Stimulated activated CD8-positive, alpha-beta memory T cell treated with anti-CD3 and anti-CD28 coated beads, Interleukin-2, amount 100 ng/mL, for 1 hour (primary cell): ENCODE results near the gene CIBAR2.

Experiments used
- DNase-seq, 2 donors: peaks; one replicate each; pipeline ENCODE4 v3.0.0-alpha.2; 2020; ENCODE audit warnings: low read depth in 2 of 2

The CIBAR2 gene

DNA sequence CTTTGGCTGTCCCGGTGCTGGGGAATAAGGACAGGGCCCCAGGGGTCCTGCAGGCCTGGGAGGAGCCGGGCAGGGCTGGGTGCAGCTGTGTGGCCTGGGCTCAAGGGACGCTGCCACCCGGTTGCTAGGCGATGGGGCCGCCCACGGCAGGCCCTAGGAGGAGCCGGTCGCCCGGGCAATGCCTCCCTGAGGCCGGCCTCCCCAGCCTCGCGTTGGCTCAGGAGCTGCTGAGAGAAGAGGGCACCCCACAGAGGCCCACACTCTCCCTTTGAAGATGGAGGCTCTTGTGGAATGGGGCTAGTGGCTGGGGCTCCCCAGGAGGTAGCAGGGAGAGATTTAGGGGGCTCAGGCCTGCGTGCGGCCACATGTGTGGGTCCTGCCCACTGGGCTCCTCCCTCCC is at the start of gene CIBAR2:
Gene CIBAR2 (minus strand): TSS at position 109 of the 400 bp plus-strand sequence. CDS start 120 bp downstream, outside the sequence.
- DNase-seq = no peak

DNA sequence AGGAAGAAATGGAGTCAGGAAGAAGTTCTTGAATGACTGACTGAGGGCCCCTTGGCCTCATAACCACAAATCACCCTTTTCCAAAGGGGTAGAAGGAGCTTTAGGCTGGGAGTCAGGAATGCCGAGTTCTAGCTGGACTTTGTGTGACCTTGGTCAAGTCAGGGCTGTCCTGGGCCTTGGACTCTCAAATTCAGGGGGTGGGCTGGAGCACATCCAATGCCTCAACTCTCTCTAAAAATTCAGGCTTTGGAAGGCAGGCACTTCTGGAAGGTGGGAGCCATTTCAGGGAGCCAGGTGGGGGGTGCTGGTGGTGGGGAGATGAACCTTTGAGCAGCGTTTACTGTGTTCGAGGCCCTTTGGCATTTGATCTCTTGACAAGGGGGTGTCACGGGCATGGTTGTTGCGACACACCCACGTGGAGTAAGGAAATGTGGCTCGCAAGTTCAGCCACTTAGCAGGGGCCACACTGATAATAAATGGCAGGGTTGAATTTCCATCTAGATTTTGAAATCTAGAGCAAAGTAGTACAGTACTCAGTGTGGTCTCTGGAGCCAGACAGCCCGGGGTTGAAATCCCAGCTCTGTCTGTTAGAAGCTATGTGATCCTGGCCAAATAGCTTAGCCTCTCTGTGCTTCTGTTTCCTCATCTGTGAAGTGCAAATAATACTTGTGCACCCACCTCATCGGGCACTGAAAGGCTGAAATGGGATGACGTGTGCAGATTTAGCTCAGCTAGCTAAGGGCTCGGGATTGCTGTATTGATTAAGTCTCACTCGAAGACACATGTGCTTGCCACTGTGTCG is 47.1 kb upstream of the CIBAR2 start:
- DNase-seq = no peak

DNA sequence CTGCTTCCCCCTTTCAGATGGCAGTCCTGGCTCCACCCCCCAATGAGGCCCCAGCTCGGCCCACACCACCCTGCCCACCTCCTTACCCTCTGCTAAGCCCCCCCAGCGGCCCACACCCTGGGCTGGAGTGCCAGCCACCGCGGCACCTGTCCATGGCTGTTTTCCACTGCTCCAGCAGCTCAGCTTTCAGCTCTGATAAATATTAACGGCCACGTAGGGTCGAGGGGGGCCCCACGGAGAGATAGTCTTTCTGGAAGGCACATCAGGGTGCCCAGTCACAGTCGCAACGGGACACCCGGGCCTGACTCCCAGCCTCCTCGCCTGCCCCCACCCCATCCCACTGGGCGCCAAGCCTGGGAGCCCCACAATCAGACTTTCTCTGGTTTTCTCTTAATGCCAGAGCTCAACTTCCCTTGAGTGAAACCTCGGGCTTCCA is 46.5 kb upstream of the CIBAR2 start:
- no peak for DNase-seq

GRCh38 chr16:85157813-85158742 is 45.8 kb upstream of the CIBAR2 start:
- DNase-seq = no peak

GRCh38 chr16:85157372-85157771 is 45.1 kb upstream of the CIBAR2 start:
- no peak for DNase-seq

DNA sequence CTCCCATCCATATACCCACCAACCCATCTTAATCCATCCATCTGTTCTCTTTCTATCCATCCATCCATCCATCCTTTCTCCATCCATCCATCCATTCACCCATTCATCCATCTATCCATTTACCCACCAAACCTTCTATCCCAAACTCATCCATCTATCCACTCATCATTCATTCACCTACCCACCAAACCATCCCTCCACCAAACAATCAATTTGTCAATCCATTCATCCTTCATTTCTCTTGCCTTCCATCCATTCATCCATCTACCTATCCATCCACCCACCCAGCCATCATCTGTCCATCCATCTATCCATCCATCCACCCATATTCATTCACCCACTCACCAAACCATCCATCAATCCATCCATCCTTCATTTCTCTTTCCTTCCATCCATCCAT is 44.6 kb upstream of the CIBAR2 start:
- DNase-seq = no peak

DNA sequence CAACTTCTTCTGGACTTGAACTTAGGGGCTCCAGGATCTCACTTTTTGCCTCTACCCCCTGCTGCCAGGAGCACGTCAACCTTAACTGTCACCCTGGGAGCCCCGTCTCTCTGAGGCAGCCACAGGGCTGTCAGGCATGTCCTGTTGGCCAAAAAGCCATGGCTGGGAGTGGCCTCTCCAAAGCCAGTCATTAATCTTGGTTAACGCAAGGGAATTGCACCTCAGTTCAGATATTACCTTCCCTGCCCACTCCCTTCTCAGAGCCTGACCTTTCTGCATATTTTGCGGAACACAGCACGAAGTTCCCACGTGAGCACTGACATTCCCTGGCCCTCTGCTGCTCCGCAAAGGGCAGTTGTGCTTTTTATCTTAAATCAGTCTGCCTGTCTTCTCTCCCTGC is 44.2 kb upstream of the CIBAR2 start:
- no peak for DNase-seq

- no peak for DNase-seq
These were observed 41.4 kb upstream of the CIBAR2 start for GRCh38 chr16:85153656-85154091.

DNA sequence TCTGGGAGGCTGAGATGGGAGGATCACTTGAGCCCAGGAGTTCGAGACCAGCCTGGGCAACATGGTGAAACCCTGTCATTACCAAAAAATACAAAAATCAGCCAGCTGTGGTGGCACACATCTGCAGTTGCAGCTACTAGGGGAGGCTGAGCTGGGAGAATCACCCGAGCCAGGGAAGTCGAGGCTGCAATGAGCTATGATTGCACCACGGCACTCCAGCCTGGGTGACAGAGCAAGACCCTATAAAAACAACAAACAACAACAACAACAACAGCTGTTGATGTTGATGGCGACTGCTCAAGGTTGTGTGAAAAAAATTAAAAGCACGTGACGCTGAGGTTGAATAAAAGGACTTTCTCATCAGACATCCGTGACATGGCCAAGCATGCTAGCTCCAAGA is 40.8 kb upstream of the CIBAR2 start:
- no peak for DNase-seq

- no peak for DNase-seq
These were observed 40.2 kb upstream of the CIBAR2 start for GRCh38 chr16:85152414-85153030.

- no peak for DNase-seq
These were observed 39.5 kb upstream of the CIBAR2 start for GRCh38 chr16:85151603-85152413.

GRCh38 chr16:85151079-85151602 is 38.9 kb upstream of the CIBAR2 start:
- no peak for DNase-seq

GRCh38 chr16:85150331-85150940 is 38.2 kb upstream of the CIBAR2 start:
- DNase-seq = no peak

GRCh38 chr16:85149776-85150175 is 37.5 kb upstream of the CIBAR2 start:
- DNase-seq = no peak

- no peak for DNase-seq
These were observed 36.7 kb upstream of the CIBAR2 start for GRCh38 chr16:85148931-85149330.

DNA sequence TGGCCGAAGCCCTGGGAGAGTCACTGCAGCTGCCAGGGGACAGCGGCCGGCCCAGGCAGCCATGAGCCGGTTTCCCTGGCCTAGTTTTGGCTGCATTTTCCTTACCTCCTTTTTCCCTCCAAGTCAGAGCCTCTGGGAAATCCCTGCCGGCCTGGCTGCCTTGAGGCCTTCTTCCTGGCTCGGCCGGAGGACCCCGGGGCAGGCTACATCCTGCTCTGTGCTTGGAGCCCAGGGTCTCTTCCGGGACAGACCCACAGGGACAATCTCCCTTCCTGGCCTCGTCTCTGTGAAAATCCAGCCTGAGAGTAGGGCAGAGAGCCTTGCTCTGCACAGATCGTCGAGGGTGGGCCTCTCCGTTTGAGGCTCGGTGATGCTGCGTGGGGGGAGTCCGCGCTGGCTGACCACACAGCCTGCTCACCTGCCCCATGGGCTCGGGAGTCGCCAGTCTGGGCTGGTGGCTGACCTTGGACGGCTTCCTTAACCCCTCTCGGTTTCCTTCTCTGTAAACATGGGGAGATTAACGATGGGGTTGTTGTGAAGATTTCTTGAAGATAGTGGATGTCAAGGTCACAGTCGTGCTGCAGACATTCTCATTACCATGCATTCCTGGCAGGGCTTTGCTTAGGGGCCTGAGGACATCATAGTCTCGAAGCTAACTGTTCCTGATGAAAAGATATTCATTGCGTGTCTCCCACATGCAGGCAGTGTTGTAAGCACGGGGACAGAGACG is 34.8 kb upstream of the CIBAR2 start:
- no peak for DNase-seq

DNA sequence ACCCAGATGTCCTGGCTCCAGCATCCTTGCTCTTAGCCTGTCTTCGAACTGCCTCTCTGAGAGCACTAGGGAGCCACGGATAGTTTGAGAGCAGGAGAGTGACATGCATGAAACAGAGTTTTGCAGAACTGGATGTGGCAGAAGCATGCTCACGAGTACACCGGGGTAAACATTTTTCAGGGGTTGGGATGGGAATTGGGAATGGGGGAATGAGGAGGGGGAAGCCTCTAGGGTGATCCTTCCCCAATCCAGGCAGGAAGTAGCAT is 34.2 kb upstream of the CIBAR2 start:
- no peak for DNase-seq

GRCh38 chr16:85145734-85146531 is 33.7 kb upstream of the CIBAR2 start:
- no peak for DNase-seq

- no peak for DNase-seq
These were observed 32.9 kb upstream of the CIBAR2 start for GRCh38 chr16:85145188-85145587.
